HEK293 (cell line): ENCODE data around the gene KLK6.

Experiments
- CTCF ChIA-PET: fragments of 350-600 bp; formaldehyde crosslinking; extraction: SDS; loops from one replicate; lab custom pipeline; 2021; ENCODE audit warnings: antibody characterized with exemption; lab: Yijun Ruan, JAX
- POLR2A ChIA-PET: fragments of 300-600 bp; formaldehyde crosslinking; extraction: SDS; loops from one replicate; lab custom pipeline; 2020; ENCODE audit warnings: antibody characterized with exemption, inconsistent platforms; lab: Yijun Ruan, JAX
- H3K27ac ChIP-seq: fragments of 200-500 bp; sonication (Bioruptor generic); 2 replicates; pipeline ENCODE4 v1.5.1; 2014; ENCODE audit warnings: low read depth, low read length, control low read depth, inconsistent platforms; ENCODE audit errors: extremely low read depth
- H3K36me3 ChIP-seq, 2 experiments: fragments of 200-500 bp in 1 of 2; sonication (Bioruptor generic) in 1 of 2; 1 replicate in 1 of 2; 2 replicates in 1 of 2; pipeline ENCODE4 v1.5.1; 2014 to 2017; ENCODE audit warnings: inconsistent platforms in 2 of 2, low read length in 2 of 2; ENCODE audit not compliant: control insufficient read depth in 2 of 2, insufficient read depth in 1 of 2
- H3K4me1 ChIP-seq: fragments of 200-500 bp; sonication (Bioruptor generic); 2 replicates; pipeline ENCODE4 v1.5.1; 2014; ENCODE audit warnings: mild to moderate bottlenecking, low read length, inconsistent platforms; ENCODE audit not compliant: control insufficient read depth, insufficient read depth
- H3K4me3 ChIP-seq: 2 replicates; pipeline ENCODE4 v1.5.1; 2011; ENCODE audit warnings: low read depth, mild to moderate bottlenecking, control low read depth, low read length, moderate library complexity
- H3K9me3 ChIP-seq: fragments of 200-500 bp; sonication (Bioruptor generic); 2 replicates; pipeline ENCODE4 v1.5.1; 2014; ENCODE audit warnings: low read depth, low read length, inconsistent platforms; ENCODE audit not compliant: control insufficient read depth, insufficient read depth
- GLI2 ChIP-seq: fragments of 450-650 bp; formaldehyde crosslinking; IDR thresholded peaks from 2 replicates; pipeline ENCODE4; 2017; ENCODE audit warnings: missing biosample characterization, missing genetic modification characterization, low read depth, borderline replicate concordance
- ZBTB7A ChIP-seq: fragments of 450-650 bp; formaldehyde crosslinking; IDR thresholded peaks from 2 replicates; pipeline ENCODE4 v1.5.1; 2016; ENCODE audit warnings: low read depth, missing biosample characterization, missing genetic modification characterization
- ZBTB8A ChIP-seq: fragments of 450-650 bp; formaldehyde crosslinking; IDR thresholded peaks from 2 replicates; pipeline ENCODE4 v1.5.1; 2016; ENCODE audit warnings: missing biosample characterization, missing genetic modification characterization
- ZNF140 ChIP-seq: fragments of 450-650 bp; formaldehyde crosslinking; IDR thresholded peaks from 2 replicates; pipeline ENCODE4 v1.5.1; 2016; ENCODE audit warnings: missing biosample characterization, missing genetic modification characterization
- ZNF211 ChIP-seq: fragments of 450-650 bp; formaldehyde crosslinking; IDR thresholded peaks from 2 replicates; pipeline ENCODE4 v1.5.1; 2016; ENCODE audit warnings: low read depth, missing biosample characterization, missing genetic modification characterization
- ZNF335 ChIP-seq: fragments of 450-650 bp; formaldehyde crosslinking; conservative IDR thresholded peaks from 2 replicates; pipeline ENCODE4 v1.5.1; 2016; ENCODE audit warnings: missing biosample characterization, missing genetic modification characterization
- ZNF501 ChIP-seq: fragments of 450-650 bp; formaldehyde crosslinking; IDR thresholded peaks from 2 replicates; pipeline ENCODE4 v1.5.1; 2016; ENCODE audit warnings: missing biosample characterization, missing genetic modification characterization
- ZNF510 ChIP-seq: fragments of 450-650 bp; formaldehyde crosslinking; IDR thresholded peaks from 2 replicates; pipeline ENCODE4 v1.5.1; 2018; ENCODE audit warnings: mild to moderate bottlenecking, missing genetic modification characterization, missing biosample characterization; ENCODE audit not compliant: insufficient replicate concordance
- ZNF514 ChIP-seq: fragments of 450-650 bp; formaldehyde crosslinking; IDR thresholded peaks from 2 replicates; pipeline ENCODE4 v1.5.1; 2016; ENCODE audit warnings: missing biosample characterization, missing genetic modification characterization
- ZNF548 ChIP-seq: fragments of 450-650 bp; formaldehyde crosslinking; IDR thresholded peaks from 2 replicates; pipeline ENCODE4 v1.5.1; 2016; ENCODE audit warnings: missing biosample characterization, missing genetic modification characterization
- ZNF561 ChIP-seq: fragments of 450-650 bp; IDR thresholded peaks from 2 replicates; pipeline ENCODE4 v1.5.1; 2018; ENCODE audit warnings: missing biosample characterization, missing genetic modification characterization, borderline replicate concordance
- ZNF596 ChIP-seq: fragments of 450-650 bp; IDR thresholded peaks from 2 replicates; pipeline ENCODE4 v1.5.0; 2018; ENCODE audit warnings: missing biosample characterization, mild to moderate bottlenecking, missing genetic modification characterization, moderate library complexity
- ZNF664 ChIP-seq: fragments of 450-650 bp; formaldehyde crosslinking; IDR thresholded peaks from 2 replicates; pipeline ENCODE4 v1.5.1; 2016; ENCODE audit warnings: missing biosample characterization, missing genetic modification characterization
- TF ChIP-seq, protein P1 (sequence below): fragments of 450-650 bp; formaldehyde crosslinking; IDR thresholded peaks from 2 replicates; pipeline ENCODE4 v1.5.1; 2016; ENCODE audit warnings: missing biosample characterization, missing genetic modification characterization
- TF ChIP-seq, protein P2 (sequence below): fragments of 450-650 bp; formaldehyde crosslinking; IDR thresholded peaks from 2 replicates; pipeline ENCODE4 v1.5.1; 2016; ENCODE audit warnings: missing biosample characterization, missing genetic modification characterization
- TF ChIP-seq, protein P3 (sequence below): fragments of 450-650 bp; formaldehyde crosslinking; IDR thresholded peaks from 2 replicates; pipeline ENCODE4 v1.5.1; 2016; ENCODE audit warnings: missing biosample characterization, missing genetic modification characterization
- TF ChIP-seq, protein P4 (sequence below): fragments of 450-650 bp; formaldehyde crosslinking; conservative IDR thresholded peaks from 2 replicates; pipeline ENCODE4 v1.5.1; 2016; ENCODE audit warnings: low read depth, missing biosample characterization, missing genetic modification characterization
- TF ChIP-seq, protein P5 (sequence below): fragments of 450-650 bp; formaldehyde crosslinking; IDR thresholded peaks from 2 replicates; pipeline ENCODE4 v1.5.1; 2016; ENCODE audit warnings: missing biosample characterization, missing genetic modification characterization, borderline replicate concordance
- TF ChIP-seq, protein P6 (sequence below): fragments of 450-650 bp; formaldehyde crosslinking; IDR thresholded peaks from 2 replicates; pipeline ENCODE4 v1.5.1; 2016; ENCODE audit warnings: missing biosample characterization, missing genetic modification characterization

Gene KLK6

DNA sequence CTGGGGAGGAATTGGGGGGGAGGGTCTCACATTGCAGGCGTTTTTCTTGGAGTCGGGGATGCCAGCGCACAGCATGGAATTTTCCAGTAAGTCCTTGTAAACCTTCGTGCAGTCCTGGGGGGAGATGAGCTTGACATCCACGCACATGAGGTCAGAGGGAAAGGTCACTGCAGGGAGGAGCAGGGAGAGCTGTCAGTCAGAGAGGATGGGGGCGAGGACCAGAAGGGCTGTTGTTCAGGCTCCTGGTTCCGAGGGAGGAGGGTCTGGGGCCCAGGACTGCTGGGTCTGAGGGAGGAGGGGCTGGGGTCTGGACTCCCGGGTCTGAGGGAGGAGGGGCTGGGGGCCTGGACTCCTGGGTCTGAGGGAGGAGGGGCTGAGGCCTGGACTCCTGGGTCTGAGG lies 10.4 kb upstream of the KLK6 start:
- ChIA-PET POLR2A (no interaction called here), CTCF (no interaction called here)
- Histone ChIP-seq H3K4me1 (no peaks in the 10 kb centered on the region), H3K36me3 (no peaks in the 10 kb centered on the region), H3K4me3 (no peak overlapping the region), H3K27ac (no peak overlapping the region), H3K9me3 (no peaks in the 10 kb centered on the region)
- TF ChIP-seq ZNF548 (no peak), ZNF596 (tag by site-specific recombination) (no peak), ZNF514 (no peak), ZNF664 (no peak), ZNF335 (tag by site-specific recombination) (no peak), GLI2 (tag by site-specific recombination) (no peak), ZNF501 (no peak), ZNF510 (tag by site-specific recombination) (no peak), ZNF211 (tag by site-specific recombination) (no peak), ZBTB8A (tag by site-specific recombination) (no peak), ZNF140 (tag by site-specific recombination) (no peak), ZBTB7A (no peak), ZNF561 (no peak)
- TF ChIP-seq, protein P1, sequence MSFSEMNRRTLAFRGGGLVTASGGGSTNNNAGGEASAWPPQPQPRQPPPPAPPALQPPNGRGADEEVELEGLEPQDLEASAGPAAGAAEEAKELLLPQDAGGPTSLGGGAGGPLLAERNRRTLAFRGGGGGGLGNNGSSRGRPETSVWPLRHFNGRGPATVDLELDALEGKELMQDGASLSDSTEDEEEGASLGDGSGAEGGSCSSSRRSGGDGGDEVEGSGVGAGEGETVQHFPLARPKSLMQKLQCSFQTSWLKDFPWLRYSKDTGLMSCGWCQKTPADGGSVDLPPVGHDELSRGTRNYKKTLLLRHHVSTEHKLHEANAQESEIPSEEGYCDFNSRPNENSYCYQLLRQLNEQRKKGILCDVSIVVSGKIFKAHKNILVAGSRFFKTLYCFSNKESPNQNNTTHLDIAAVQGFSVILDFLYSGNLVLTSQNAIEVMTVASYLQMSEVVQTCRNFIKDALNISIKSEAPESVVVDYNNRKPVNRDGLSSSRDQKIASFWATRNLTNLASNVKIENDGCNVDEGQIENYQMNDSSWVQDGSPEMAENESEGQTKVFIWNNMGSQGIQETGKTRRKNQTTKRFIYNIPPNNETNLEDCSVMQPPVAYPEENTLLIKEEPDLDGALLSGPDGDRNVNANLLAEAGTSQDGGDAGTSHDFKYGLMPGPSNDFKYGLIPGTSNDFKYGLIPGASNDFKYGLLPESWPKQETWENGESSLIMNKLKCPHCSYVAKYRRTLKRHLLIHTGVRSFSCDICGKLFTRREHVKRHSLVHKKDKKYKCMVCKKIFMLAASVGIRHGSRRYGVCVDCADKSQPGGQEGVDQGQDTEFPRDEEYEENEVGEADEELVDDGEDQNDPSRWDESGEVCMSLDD (tag by site-specific recombination) = no peak
- TF ChIP-seq, protein P2, sequence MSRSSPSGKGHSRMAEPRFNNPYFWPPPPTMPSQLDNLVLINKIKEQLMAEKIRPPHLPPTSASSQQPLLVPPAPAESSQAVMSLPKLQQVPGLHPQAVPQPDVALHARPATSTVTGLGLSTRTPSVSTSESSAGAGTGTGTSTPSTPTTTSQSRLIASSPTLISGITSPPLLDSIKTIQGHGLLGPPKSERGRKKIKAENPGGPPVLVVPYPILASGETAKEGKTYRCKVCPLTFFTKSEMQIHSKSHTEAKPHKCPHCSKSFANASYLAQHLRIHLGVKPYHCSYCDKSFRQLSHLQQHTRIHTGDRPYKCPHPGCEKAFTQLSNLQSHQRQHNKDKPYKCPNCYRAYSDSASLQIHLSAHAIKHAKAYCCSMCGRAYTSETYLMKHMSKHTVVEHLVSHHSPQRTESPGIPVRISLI = no peak
- TF ChIP-seq, protein P3, sequence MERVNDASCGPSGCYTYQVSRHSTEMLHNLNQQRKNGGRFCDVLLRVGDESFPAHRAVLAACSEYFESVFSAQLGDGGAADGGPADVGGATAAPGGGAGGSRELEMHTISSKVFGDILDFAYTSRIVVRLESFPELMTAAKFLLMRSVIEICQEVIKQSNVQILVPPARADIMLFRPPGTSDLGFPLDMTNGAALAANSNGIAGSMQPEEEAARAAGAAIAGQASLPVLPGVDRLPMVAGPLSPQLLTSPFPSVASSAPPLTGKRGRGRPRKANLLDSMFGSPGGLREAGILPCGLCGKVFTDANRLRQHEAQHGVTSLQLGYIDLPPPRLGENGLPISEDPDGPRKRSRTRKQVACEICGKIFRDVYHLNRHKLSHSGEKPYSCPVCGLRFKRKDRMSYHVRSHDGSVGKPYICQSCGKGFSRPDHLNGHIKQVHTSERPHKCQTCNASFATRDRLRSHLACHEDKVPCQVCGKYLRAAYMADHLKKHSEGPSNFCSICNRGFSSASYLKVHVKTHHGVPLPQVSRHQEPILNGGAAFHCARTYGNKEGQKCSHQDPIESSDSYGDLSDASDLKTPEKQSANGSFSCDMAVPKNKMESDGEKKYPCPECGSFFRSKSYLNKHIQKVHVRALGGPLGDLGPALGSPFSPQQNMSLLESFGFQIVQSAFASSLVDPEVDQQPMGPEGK (tag by site-specific recombination) = no peak
- TF ChIP-seq, protein P4, sequence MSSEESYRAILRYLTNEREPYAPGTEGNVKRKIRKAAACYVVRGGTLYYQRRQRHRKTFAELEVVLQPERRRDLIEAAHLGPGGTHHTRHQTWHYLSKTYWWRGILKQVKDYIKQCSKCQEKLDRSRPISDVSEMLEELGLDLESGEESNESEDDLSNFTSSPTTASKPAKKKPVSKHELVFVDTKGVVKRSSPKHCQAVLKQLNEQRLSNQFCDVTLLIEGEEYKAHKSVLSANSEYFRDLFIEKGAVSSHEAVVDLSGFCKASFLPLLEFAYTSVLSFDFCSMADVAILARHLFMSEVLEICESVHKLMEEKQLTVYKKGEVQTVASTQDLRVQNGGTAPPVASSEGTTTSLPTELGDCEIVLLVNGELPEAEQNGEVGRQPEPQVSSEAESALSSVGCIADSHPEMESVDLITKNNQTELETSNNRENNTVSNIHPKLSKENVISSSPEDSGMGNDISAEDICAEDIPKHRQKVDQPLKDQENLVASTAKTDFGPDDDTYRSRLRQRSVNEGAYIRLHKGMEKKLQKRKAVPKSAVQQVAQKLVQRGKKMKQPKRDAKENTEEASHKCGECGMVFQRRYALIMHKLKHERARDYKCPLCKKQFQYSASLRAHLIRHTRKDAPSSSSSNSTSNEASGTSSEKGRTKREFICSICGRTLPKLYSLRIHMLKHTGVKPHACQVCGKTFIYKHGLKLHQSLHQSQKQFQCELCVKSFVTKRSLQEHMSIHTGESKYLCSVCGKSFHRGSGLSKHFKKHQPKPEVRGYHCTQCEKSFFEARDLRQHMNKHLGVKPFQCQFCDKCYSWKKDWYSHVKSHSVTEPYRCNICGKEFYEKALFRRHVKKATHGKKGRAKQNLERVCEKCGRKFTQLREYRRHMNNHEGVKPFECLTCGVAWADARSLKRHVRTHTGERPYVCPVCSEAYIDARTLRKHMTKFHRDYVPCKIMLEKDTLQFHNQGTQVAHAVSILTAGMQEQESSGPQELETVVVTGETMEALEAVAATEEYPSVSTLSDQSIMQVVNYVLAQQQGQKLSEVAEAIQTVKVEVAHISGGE = no peak
- TF ChIP-seq, protein P5, sequence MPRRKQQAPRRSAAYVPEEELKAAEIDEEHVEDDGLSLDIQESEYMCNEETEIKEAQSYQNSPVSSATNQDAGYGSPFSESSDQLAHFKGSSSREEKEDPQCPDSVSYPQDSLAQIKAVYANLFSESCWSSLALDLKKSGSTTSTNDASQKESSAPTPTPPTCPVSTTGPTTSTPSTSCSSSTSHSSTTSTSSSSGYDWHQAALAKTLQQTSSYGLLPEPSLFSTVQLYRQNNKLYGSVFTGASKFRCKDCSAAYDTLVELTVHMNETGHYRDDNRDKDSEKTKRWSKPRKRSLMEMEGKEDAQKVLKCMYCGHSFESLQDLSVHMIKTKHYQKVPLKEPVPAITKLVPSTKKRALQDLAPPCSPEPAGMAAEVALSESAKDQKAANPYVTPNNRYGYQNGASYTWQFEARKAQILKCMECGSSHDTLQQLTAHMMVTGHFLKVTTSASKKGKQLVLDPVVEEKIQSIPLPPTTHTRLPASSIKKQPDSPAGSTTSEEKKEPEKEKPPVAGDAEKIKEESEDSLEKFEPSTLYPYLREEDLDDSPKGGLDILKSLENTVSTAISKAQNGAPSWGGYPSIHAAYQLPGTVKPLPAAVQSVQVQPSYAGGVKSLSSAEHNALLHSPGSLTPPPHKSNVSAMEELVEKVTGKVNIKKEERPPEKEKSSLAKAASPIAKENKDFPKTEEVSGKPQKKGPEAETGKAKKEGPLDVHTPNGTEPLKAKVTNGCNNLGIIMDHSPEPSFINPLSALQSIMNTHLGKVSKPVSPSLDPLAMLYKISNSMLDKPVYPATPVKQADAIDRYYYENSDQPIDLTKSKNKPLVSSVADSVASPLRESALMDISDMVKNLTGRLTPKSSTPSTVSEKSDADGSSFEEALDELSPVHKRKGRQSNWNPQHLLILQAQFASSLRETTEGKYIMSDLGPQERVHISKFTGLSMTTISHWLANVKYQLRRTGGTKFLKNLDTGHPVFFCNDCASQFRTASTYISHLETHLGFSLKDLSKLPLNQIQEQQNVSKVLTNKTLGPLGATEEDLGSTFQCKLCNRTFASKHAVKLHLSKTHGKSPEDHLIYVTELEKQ (tag by site-specific recombination) = no peak
- TF ChIP-seq, protein P6, sequence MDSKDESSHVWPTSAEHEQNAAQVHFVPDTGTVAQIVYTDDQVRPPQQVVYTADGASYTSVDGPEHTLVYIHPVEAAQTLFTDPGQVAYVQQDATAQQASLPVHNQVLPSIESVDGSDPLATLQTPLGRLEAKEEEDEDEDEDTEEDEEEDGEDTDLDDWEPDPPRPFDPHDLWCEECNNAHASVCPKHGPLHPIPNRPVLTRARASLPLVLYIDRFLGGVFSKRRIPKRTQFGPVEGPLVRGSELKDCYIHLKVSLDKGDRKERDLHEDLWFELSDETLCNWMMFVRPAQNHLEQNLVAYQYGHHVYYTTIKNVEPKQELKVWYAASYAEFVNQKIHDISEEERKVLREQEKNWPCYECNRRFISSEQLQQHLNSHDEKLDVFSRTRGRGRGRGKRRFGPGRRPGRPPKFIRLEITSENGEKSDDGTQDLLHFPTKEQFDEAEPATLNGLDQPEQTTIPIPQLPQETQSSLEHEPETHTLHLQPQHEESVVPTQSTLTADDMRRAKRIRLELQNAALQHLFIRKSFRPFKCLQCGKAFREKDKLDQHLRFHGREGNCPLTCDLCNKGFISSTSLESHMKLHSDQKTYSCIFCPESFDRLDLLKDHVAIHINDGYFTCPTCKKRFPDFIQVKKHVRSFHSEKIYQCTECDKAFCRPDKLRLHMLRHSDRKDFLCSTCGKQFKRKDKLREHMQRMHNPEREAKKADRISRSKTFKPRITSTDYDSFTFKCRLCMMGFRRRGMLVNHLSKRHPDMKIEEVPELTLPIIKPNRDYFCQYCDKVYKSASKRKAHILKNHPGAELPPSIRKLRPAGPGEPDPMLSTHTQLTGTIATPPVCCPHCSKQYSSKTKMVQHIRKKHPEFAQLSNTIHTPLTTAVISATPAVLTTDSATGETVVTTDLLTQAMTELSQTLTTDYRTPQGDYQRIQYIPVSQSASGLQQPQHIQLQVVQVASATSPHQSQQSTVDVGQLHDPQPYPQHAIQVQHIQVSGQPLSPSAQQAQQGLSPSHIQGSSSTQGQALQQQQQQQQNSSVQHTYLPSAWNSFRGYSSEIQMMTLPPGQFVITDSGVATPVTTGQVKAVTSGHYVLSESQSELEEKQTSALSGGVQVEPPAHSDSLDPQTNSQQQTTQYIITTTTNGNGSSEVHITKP (tag by site-specific recombination) = no peak
